HT-29 (cell line): Measurements from ENCODE around the gene RBM12. TPM values are rescaled to one million over a fixed set of nuclear protein-coding genes. Genes with fewer than 3 reads are reported as not detected.

Experiments used
- DNase-seq: peaks from one replicate; pipeline ENCODE4 v3.0.0-alpha.2; 2015; ENCODE audit warnings: low spot score
- small RNA-seq: library from RNA; depleted of rRNA; stranded (forward); fragments of <200 nt; gene quantifications from one replicate; pipeline ENCODE3, GENCODE V24; 2014
- total RNA-seq: library from RNA; depleted of rRNA; stranded (reverse); fragments of >200 nt; shearing (Covaris generic); gene quantifications from 2 replicates; pipeline ENCODE4 v1.2.3, GENCODE V29; 2014; rRNA removed

The RBM12 gene
- total RNA-seq, 1 experiment from 2014 or later, result 54.8 TPM

DNA sequence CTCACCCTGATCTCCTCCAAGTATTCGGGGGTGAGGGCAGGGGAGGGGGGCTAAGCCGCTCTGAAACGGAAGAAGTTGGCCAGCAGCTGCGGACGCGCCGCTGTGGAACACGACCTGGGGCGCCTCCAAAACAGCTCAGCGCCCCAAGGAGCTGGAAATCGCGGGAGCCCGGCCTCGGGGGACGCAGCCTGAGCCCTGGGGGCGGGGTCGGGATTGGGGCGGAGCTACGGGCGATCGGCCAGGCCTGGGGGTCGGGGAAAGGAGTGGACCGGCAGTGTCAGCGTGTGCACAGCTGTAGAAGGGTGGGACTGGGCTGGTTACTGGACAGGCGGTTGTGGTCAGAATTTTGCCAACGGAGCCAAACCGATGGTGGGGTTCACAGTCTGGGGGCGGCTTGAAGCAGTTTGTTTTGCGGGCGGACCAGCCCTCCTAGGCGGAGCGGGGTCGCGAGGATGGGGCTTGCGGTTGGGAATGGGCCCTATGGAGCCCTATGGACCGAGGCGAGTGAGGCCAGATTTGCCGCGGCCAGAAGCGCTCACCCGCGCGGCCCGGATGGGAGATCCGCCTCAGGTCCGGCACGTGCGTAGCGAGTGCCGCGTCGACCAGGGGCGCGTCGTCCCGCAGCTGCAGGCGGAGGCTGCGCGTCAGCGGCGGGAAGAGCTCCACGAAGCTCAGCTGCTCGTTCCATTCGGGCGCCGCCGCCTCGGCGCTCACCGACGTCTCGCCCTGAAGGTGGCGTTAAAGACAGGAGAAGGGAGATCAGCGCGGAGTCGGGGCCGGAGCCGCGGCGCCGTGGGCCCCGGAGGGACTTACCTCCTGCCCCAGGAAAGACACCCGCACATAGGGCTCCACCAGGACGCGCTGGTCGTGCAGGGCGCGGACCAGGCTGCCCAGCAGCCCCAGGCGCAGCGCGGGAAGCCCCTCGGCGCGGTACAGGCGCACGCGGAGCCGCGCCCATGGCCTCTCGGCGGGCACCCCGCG lies 63.4 kb downstream of the RBM12 start:
- no peak for DNase-seq

DNA sequence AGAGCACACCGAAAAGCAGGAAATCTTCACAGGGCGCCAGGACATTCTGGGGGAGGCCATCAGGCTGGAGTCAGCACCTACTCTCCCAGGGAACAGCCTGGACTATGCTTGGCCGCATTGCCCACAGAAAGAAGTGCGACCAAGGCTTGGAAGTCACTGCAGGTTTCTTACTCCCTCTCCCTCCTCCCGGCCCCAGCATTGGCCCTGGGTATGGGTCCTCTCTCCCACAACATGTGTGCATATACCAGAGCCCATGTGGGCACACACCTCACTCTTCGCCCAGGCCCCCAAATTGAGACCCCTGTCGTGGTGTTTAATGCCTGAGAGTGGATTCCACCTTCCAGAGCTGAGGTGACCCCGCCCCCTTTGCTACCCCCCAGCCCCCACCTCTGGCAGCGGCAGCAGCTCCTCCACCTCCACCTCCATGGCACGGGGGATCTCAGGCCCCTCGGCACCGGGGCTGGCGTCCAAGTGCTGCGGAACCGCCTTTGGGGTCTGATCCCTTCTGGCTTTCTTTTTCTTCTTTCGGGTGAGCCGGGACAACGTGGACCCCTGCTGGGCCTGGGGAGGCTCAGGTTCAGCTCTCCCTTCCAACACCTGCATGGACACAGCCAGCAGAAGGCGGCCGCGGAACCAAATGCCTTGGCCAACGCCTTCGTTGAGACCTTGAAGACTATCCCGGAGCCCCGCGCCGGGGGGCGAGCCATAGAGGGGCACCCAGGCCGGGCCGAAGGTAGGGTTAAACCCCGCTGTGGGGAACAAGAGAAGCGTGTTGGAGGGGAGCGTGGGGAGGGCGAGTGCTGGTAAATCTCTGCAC lies 64.3 kb downstream of the RBM12 start:
- DNase-seq, result no peak

DNA sequence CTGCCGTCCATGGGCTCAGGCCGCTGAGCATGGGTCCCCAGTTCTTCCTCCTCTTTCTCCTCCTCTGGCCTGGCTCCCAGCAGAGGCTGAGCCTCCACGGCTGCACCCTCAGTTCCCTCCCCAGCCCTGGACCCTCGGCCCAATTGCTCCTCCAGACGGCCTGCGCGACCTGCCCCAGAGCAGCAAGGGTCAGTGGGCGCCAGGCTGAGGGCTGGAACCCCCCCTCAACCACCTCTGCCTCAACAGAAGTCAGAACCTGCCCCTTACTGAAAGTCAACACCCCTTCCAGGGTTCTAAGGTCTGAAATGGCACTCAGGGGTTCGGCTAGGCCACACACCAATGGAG lies 65.0 kb downstream of the RBM12 start:
- DNase-seq, result no peak

Small RNA genes lying within 50 kb of the gene (small RNA-seq; reads per million reads assigned to genes)
- not detected for gene RNU6-759P

Other genes starting within 250 kb of the RBM12 start
- not detected in 2 replicates for gene GDF5, start 226.7 kb downstream of the RBM12 start, total RNA-seq
- 19.2 and 30.2 TPM in 2 replicates for gene CEP250, start 209.3 kb downstream of the RBM12 start, total RNA-seq
- gene C20orf173, start 135.2 kb downstream of the RBM12 start, total RNA-seq, result not detected in 2 replicates
- 391 and 426 TPM in 2 replicates for gene ERGIC3, start 122.8 kb downstream of the RBM12 start, total RNA-seq
- gene SPAG4, start 49.1 kb downstream of the RBM12 start, total RNA-seq, result 18.1 and 27.0 TPM in 2 replicates
- 390 and 417 TPM in 2 replicates for gene CPNE1, start within 50 bp of the RBM12 start, total RNA-seq
- 132 and 139 TPM in 2 replicates for gene NFS1, start 34.5 kb upstream of the RBM12 start, total RNA-seq
- 653 and 669 TPM in 2 replicates for gene ROMO1, start 34.5 kb upstream of the RBM12 start, total RNA-seq
- gene RBM39, start 77.4 kb upstream of the RBM12 start, total RNA-seq, result 390 and 396 TPM in 2 replicates
- 39.0 and 47.2 TPM in 2 replicates for gene PHF20, start 107.1 kb upstream of the RBM12 start, total RNA-seq